H1 (cell line): ENCODE data around the gene SLC47A2.

Source experiments
- BCL11A ChIP-seq, 2 experiments: IDR thresholded peaks; one replicate each; pipeline ENCODE4 v1.6.1; 2011; ENCODE audit warnings: low read depth in 2 of 2, low read length in 2 of 2, mild to moderate bottlenecking in 2 of 2
- CEBPB ChIP-seq: IDR thresholded peaks from 2 replicates; pipeline ENCODE4 v1.6.1; 2012; ENCODE audit warnings: low read depth, low read length
- EZH2 ChIP-seq: fragments of 200-600 bp; sonication (generic); IDR thresholded peaks from 2 replicates; pipeline ENCODE4 v1.7.1; 2012; ENCODE audit warnings: low read depth, mild to moderate bottlenecking, moderate library complexity, low read length, inconsistent platforms; ENCODE audit not compliant: severe bottlenecking
- RAD21 ChIP-seq, 2 experiments: IDR thresholded peaks in 1 of 2; conservative IDR thresholded peaks in 1 of 2; 2 replicates each; pipeline ENCODE4 v1.6.1; 2011; ENCODE audit warnings: low read depth in 2 of 2, low read length in 2 of 2, improper control_type of control experiment in 1 of 2, inconsistent platforms in 1 of 2, mild to moderate bottlenecking in 1 of 2, moderate library complexity in 1 of 2
- TF ChIP-seq, protein P1 (sequence below), 3 experiments: IDR thresholded peaks; 1 replicate in 2 of 3; 2 replicates in 1 of 3; pipeline versions ENCODE4 v1.5.1 to v1.6.1; 2011; ENCODE audit warnings: low read length in 3 of 3, mild to moderate bottlenecking in 3 of 3, inconsistent platforms in 2 of 3, low read depth in 1 of 3, moderate library complexity in 1 of 3; ENCODE audit not compliant: insufficient read depth in 1 of 3; ENCODE audit errors: control extremely low read depth in 1 of 3

- TF ChIP-seq, protein P1, sequence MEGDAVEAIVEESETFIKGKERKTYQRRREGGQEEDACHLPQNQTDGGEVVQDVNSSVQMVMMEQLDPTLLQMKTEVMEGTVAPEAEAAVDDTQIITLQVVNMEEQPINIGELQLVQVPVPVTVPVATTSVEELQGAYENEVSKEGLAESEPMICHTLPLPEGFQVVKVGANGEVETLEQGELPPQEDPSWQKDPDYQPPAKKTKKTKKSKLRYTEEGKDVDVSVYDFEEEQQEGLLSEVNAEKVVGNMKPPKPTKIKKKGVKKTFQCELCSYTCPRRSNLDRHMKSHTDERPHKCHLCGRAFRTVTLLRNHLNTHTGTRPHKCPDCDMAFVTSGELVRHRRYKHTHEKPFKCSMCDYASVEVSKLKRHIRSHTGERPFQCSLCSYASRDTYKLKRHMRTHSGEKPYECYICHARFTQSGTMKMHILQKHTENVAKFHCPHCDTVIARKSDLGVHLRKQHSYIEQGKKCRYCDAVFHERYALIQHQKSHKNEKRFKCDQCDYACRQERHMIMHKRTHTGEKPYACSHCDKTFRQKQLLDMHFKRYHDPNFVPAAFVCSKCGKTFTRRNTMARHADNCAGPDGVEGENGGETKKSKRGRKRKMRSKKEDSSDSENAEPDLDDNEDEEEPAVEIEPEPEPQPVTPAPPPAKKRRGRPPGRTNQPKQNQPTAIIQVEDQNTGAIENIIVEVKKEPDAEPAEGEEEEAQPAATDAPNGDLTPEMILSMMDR (IDR thresholded peaks at IDR 0.05; ENCODE audit: control extremely low read depth in 1 of 3, insufficient read depth in 1 of 3, low read depth in 1 of 3, low read length in 3 of 3) = no peak
- TF ChIP-seq BCL11A (IDR thresholded peaks at IDR 0.05; ENCODE audit: low read depth in 2 of 2, low read length in 2 of 2) (no peak), CEBPB (no peak), RAD21 (IDR thresholded peaks at IDR 0.05 in 1 of 2, conservative IDR thresholded peaks at IDR 0.05 in 1 of 2; ENCODE audit: low read depth in 2 of 2, low read length in 2 of 2) (no peak), EZH2 (no peak)
Observed at GRCh38 chr17:19642373-19642893, 74.0 kb downstream of the SLC47A2 start.
